Measurements from ENCODE around the gene TAAR8. TPM values are rescaled to one million over a fixed set of nuclear protein-coding genes. Genes with fewer than 3 reads are reported as not detected.
A peak's percentile ranks its signal among the peaks of the same experiment; 100 is the strongest.

Gene TAAR8
- total and polyA plus RNA-seq, 5 donors from 2014 or later, result not detected

GRCh38 chr6:132512342-132512637 lies 40.2 kb upstream of the TAAR8 start:
- Mint-ChIP-seq H3K9me3 (no peaks in the 10 kb centered on the region), H3K27me3 (peaks cover 20% of the 10 kb centered on the region), H3K27ac (peak overlapping the region in 2 of 3 donors; percentile 42 to 58), H3K4me3 (peak overlapping the region; percentile 91 to 97 (median 94)), H3K36me3 (peaks cover 12% of the 10 kb centered on the region), H3K4me1 (peaks cover 25 to 55% (median 34%) of the 10 kb centered on the region in 4 donors)
- Histone ChIP-seq H3K9me3 (ENCODE audit: control insufficient read depth in 2 of 2, low read length in 2 of 2) (no peaks in the 10 kb centered on the region), H3K27me3 (ENCODE audit: control insufficient read depth, insufficient read depth, low read length) (no peaks in the 10 kb centered on the region), H3K4me3 (ENCODE audit: low read depth, low read length) (peak overlapping the region; percentile 93), H3K36me3 (ENCODE audit: control insufficient read depth, insufficient read depth, low read length) (peaks cover 4% of the 10 kb centered on the region), H3K27ac (ENCODE audit: insufficient read depth, low read length, poor library complexity, severe bottlenecking) (no peak overlapping the region), H3K4me1 (ENCODE audit: control insufficient read depth, insufficient read depth, low read length, poor library complexity, severe bottlenecking) (peaks cover 28% of the 10 kb centered on the region)
- DNase-seq, result no peak
- no peak for ATAC-seq (ENCODE audit: low read depth in 2 of 2)

DNA sequence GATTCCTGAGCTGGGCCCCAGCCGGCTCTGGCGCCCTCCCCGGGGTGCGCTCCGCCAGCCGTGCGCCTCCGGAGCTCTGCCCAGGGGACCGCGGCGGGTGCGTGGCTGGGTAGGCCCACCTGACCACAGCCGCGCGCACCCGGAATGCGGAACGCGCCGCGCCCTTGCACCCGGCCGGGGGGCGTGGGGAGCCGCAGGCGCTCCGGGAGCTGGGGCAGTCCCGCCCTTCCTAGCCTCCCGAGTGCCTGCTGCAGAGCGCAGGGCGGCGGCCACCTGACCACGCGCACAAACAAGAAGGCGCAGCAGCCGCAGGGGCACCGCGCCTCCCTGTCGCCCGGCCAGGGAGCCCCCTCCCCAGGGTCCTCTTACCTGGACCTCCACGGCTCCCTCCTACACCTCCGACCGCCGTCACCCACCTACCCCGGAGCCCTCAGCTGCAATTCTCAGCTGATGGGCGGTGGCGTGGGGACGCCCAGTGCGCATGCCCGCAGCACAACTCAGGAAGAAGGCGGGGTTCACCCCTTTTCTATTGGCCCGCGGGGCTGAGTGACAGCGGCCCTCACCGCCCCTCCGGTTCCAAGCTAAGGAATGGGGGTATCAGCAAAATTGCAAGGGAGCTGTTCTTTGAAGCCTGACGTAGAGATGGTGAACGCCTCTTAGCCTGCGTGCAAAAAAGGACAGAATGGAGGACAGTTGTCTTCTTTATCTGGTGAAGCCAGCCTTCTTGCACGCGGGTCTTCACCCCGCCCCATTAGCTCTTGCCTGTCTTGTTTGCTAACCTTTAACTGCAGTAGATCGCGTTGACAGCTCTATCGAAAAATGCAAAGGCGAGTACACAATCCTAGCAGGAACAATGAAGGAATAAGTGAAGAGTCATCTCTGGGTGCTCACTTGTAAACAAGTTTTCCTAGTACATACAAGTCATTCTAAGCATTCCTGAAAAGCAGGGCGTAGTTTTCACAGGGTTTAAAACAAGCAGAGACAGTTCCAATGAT lies 39.5 kb upstream of the TAAR8 start, which contains the start of gene STX7:
TSS of gene STX7 (minus strand) at position 479 of the 995 bp plus-strand sequence. CDS start 9,586 bp downstream, outside the sequence.
- H3K4me3 ChIP-seq (ENCODE audit: low read depth, low read length), result peak within 1 kb of the TSS; percentile 93
- H3K4me1 Mint-ChIP-seq, result peaks cover 23 to 49% (median 31%) of the 10 kb centered on the region in 4 donors

DNA sequence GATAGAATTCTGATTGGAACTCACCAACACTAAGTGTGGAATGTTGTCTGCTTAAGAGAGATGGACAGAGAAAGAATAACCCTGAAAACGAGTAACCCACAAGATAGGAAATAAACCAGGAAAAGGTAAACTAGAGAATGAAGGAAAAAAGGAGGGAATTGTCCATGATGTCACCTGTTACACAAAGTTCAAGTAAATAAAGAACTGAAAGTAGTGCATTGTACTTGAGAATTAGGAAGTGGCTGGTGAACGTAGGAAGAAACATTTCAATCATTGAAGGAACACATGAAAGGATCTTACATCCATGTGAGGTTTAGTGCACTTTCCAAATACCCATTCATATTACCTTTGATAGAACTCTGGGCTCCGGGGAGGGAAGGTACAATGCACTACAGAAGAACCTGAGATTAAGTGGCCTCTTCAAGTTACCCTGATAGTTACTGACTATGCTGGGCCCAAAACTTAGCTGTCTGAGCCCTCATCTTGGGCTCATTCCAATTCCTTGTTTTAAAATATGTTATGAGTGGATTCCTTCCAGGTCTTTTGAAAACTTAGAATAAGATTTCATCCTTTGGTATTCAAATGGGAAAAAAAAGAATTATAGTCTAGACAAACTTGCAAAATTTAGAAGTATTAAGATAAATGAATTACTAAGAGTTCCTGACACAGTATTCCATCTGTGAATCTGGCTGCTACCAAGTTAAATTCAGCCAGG lies 38.5 kb upstream of the TAAR8 start:
- H3K27ac Mint-ChIP-seq, result peak overlapping the region in 2 of 3 donors; percentile 3 to 92

More for the DNA sequence above, 39.5 kb upstream of the TAAR8 start, which contains the start of gene STX7:
- DNase-seq, result peak; percentile 81 to 93 (median 88)
- peak within 1 kb of the TSS; percentile 33 for H3K27ac ChIP-seq (ENCODE audit: insufficient read depth, low read length, poor library complexity, severe bottlenecking)
- H3K4me1 ChIP-seq (ENCODE audit: control insufficient read depth, insufficient read depth, low read length, poor library complexity, severe bottlenecking), result peaks cover 28% of the 10 kb centered on the region
- Mint-ChIP-seq H3K27ac (peak within 1 kb of the TSS; percentile 90 to 96 (median 92)), H3K36me3 (peaks cover 7% of the 10 kb centered on the region), H3K27me3 (peaks cover 23% of the 10 kb centered on the region), H3K4me3 (peak within 1 kb of the TSS; percentile 96 to 99 (median 98)), H3K9me3 (no peaks in the 10 kb centered on the region)
- peak; percentile 93 to 94 for ATAC-seq (ENCODE audit: low read depth in 2 of 2)
- H3K27me3 ChIP-seq (ENCODE audit: control insufficient read depth, insufficient read depth, low read length), result peaks cover under 1% of the 10 kb centered on the region
- H3K36me3 ChIP-seq (ENCODE audit: control insufficient read depth, insufficient read depth, low read length), result peaks cover 4% of the 10 kb centered on the region
- no peaks in the 10 kb centered on the region for H3K9me3 ChIP-seq (ENCODE audit: control insufficient read depth in 2 of 2, low read length in 2 of 2)

GRCh38 chr6:132515386-132515785 lies 37.1 kb upstream of the TAAR8 start:
- H3K4me3 Mint-ChIP-seq, result peak overlapping the region in 2 of 4 donors; percentile 19 to 33
- H3K9me3 Mint-ChIP-seq, result no peaks in the 10 kb centered on the region

More for the DNA sequence above, 38.5 kb upstream of the TAAR8 start:
- Histone ChIP-seq H3K4me1 (ENCODE audit: control insufficient read depth, insufficient read depth, low read length, poor library complexity, severe bottlenecking) (peaks cover 28% of the 10 kb centered on the region), H3K36me3 (ENCODE audit: control insufficient read depth, insufficient read depth, low read length) (no peaks in the 10 kb centered on the region), H3K27ac (ENCODE audit: insufficient read depth, low read length, poor library complexity, severe bottlenecking) (no peak overlapping the region), H3K4me3 (ENCODE audit: low read depth, low read length) (peak overlapping the region; percentile 93), H3K27me3 (ENCODE audit: control insufficient read depth, insufficient read depth, low read length) (peaks cover 7% of the 10 kb centered on the region), H3K9me3 (ENCODE audit: control insufficient read depth in 2 of 2, low read length in 2 of 2) (no peaks in the 10 kb centered on the region)
- H3K27me3 Mint-ChIP-seq, result peaks cover 33% of the 10 kb centered on the region
- DNase-seq (no peak), ATAC-seq (ENCODE audit: low read depth in 2 of 2) (no peak)
- peak overlapping the region; percentile 96 to 99 (median 98) for H3K4me3 Mint-ChIP-seq
- H3K36me3 Mint-ChIP-seq, result no peaks in the 10 kb centered on the region
- H3K9me3 Mint-ChIP-seq, result no peaks in the 10 kb centered on the region
- H3K4me1 Mint-ChIP-seq, result peaks cover 23 to 38% (median 25%) of the 10 kb centered on the region in 4 donors

DNA sequence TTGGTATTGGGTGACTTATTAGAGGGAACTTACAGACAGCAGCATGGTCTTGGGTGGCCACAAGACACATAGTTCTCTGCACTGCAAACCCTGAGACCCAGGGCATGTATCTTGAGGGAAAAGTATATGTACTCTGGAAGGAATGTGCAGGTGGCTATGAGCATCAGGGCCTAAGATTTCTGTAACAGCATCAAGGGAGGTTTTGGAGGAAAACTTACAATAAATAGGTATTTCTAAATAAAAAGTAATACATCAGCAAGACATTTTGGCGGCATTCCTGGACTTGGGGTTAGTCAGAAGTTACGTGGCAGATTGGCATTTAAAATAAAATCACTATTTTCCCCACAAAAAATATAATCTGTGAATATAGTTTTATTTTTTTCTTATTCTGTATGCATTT lies 31.5 kb upstream of the TAAR8 start:
- no peaks in the 10 kb centered on the region for H3K36me3 ChIP-seq (ENCODE audit: control insufficient read depth, insufficient read depth, low read length)
- no peak for ATAC-seq (ENCODE audit: low read depth in 2 of 2)
- peaks cover 26% of the 10 kb centered on the region for H3K27me3 ChIP-seq (ENCODE audit: control insufficient read depth, insufficient read depth, low read length)
- H3K36me3 Mint-ChIP-seq, result no peaks in the 10 kb centered on the region
- H3K4me3 ChIP-seq (ENCODE audit: low read depth, low read length), result no peak overlapping the region
- H3K4me3 Mint-ChIP-seq, result no peak overlapping the region
- no peak for DNase-seq
- no peaks in the 10 kb centered on the region for H3K4me1 ChIP-seq (ENCODE audit: control insufficient read depth, insufficient read depth, low read length, poor library complexity, severe bottlenecking)
- H3K9me3 ChIP-seq (ENCODE audit: control insufficient read depth in 2 of 2, low read length in 2 of 2), result no peaks in the 10 kb centered on the region
- no peak overlapping the region for H3K27ac Mint-ChIP-seq
- no peaks in the 10 kb centered on the region for H3K4me1 Mint-ChIP-seq
- H3K27ac ChIP-seq (ENCODE audit: insufficient read depth, low read length, poor library complexity, severe bottlenecking), result no peak overlapping the region
- H3K9me3 Mint-ChIP-seq, result peaks cover 0 to 1% (median 0%) of the 10 kb centered on the region in 7 donors
- H3K27me3 Mint-ChIP-seq, result peaks cover 62% of the 10 kb centered on the region

More at GRCh38 chr6:132515386-132515785, 37.1 kb upstream of the TAAR8 start:
- Mint-ChIP-seq H3K4me1 (peaks cover 19 to 30% (median 22%) of the 10 kb centered on the region in 4 donors), H3K36me3 (no peaks in the 10 kb centered on the region), H3K27ac (no peak overlapping the region), H3K27me3 (peaks cover 44% of the 10 kb centered on the region)
- Histone ChIP-seq H3K27ac (ENCODE audit: insufficient read depth, low read length, poor library complexity, severe bottlenecking) (no peak overlapping the region), H3K4me3 (ENCODE audit: low read depth, low read length) (no peak overlapping the region), H3K36me3 (ENCODE audit: control insufficient read depth, insufficient read depth, low read length) (no peaks in the 10 kb centered on the region), H3K9me3 (ENCODE audit: control insufficient read depth in 2 of 2, low read length in 2 of 2) (no peaks in the 10 kb centered on the region), H3K4me1 (ENCODE audit: control insufficient read depth, insufficient read depth, low read length, poor library complexity, severe bottlenecking) (peaks cover 27% of the 10 kb centered on the region), H3K27me3 (ENCODE audit: control insufficient read depth, insufficient read depth, low read length) (peaks cover 8% of the 10 kb centered on the region)
- ATAC-seq (ENCODE audit: low read depth in 2 of 2) (no peak), DNase-seq (no peak)

- peaks cover 20% of the 10 kb centered on the region for H3K27me3 ChIP-seq (ENCODE audit: control insufficient read depth, insufficient read depth, low read length)
- no peaks in the 10 kb centered on the region for H3K36me3 Mint-ChIP-seq
- no peak overlapping the region for H3K27ac ChIP-seq (ENCODE audit: insufficient read depth, low read length, poor library complexity, severe bottlenecking)
- H3K4me3 Mint-ChIP-seq, result no peak overlapping the region
- H3K9me3 Mint-ChIP-seq, result peaks cover 0 to 1% (median 0%) of the 10 kb centered on the region in 7 donors
- no peaks in the 10 kb centered on the region for H3K36me3 ChIP-seq (ENCODE audit: control insufficient read depth, insufficient read depth, low read length)
- H3K4me3 ChIP-seq (ENCODE audit: low read depth, low read length), result no peak overlapping the region
- H3K4me1 Mint-ChIP-seq, result no peaks in the 10 kb centered on the region
- H3K4me1 ChIP-seq (ENCODE audit: control insufficient read depth, insufficient read depth, low read length, poor library complexity, severe bottlenecking), result no peaks in the 10 kb centered on the region
- no peak overlapping the region for H3K27ac Mint-ChIP-seq
- ATAC-seq (ENCODE audit: low read depth in 2 of 2) (no peak), DNase-seq (no peak)
- no peaks in the 10 kb centered on the region for H3K9me3 ChIP-seq (ENCODE audit: control insufficient read depth in 2 of 2, low read length in 2 of 2)
- peaks cover 67% of the 10 kb centered on the region for H3K27me3 Mint-ChIP-seq
Observed at GRCh38 chr6:132524646-132525045, 27.8 kb upstream of the TAAR8 start.

GRCh38 chr6:132525866-132526265 lies 26.6 kb upstream of the TAAR8 start:
- no peak overlapping the region for H3K27ac ChIP-seq (ENCODE audit: insufficient read depth, low read length, poor library complexity, severe bottlenecking)
- H3K4me3 Mint-ChIP-seq, result no peak overlapping the region
- H3K27me3 Mint-ChIP-seq, result peaks cover 66% of the 10 kb centered on the region
- H3K27ac Mint-ChIP-seq, result no peak overlapping the region
- no peaks in the 10 kb centered on the region for H3K36me3 ChIP-seq (ENCODE audit: control insufficient read depth, insufficient read depth, low read length)
- H3K4me1 Mint-ChIP-seq, result peaks cover 0 to 3% (median 1%) of the 10 kb centered on the region in 4 donors
- peaks cover 0 to 1% (median 0%) of the 10 kb centered on the region in 7 donors for H3K9me3 Mint-ChIP-seq
- ATAC-seq (ENCODE audit: low read depth in 2 of 2), result no peak
- H3K4me1 ChIP-seq (ENCODE audit: control insufficient read depth, insufficient read depth, low read length, poor library complexity, severe bottlenecking), result no peaks in the 10 kb centered on the region
- H3K36me3 Mint-ChIP-seq, result no peaks in the 10 kb centered on the region
- DNase-seq, result no peak
- H3K27me3 ChIP-seq (ENCODE audit: control insufficient read depth, insufficient read depth, low read length), result peaks cover 18% of the 10 kb centered on the region
- H3K4me3 ChIP-seq (ENCODE audit: low read depth, low read length), result no peak overlapping the region
- no peaks in the 10 kb centered on the region for H3K9me3 ChIP-seq (ENCODE audit: control insufficient read depth in 2 of 2, low read length in 2 of 2)
